MM.1S (cell line): Measurements from ENCODE around the gene MYO9B.

Experiments used
- DNase-seq: peaks from one replicate; pipeline ENCODE4 v3.0.0-alpha.2; 2015
- H2AFZ ChIP-seq: fragments of 300-600 bp; sonication (generic); 2 replicates; pipeline ENCODE4 v1.6.0; 2016; ENCODE audit warnings: antibody characterized with exemption, low read length
- H3F3A ChIP-seq: fragments of 300-600 bp; sonication (generic); 2 replicates; pipeline ENCODE4 v1.6.1; 2016; ENCODE audit warnings: mild to moderate bottlenecking, antibody characterized with exemption, low read length, moderate library complexity, mixed read lengths; ENCODE audit not compliant: insufficient read depth
- H3K27ac ChIP-seq: fragments of 300-600 bp; sonication (generic); 2 replicates; pipeline ENCODE4 v1.5.1; 2016; ENCODE audit warnings: mild to moderate bottlenecking, low read length
- H3K27me3 ChIP-seq: fragments of 300-600 bp; sonication (generic); replicated peaks from 2 replicates; pipeline ENCODE4 v1.6.0; 2016; ENCODE audit warnings: low read length; ENCODE audit not compliant: insufficient read depth
- H3K36me3 ChIP-seq: fragments of 300-600 bp; sonication (generic); replicated peaks from 2 replicates; pipeline ENCODE4 v1.6.1; 2016; ENCODE audit warnings: mild to moderate bottlenecking, low read length, mixed read lengths; ENCODE audit not compliant: insufficient read depth
- H3K4me1 ChIP-seq: fragments of 300-600 bp; sonication (generic); 2 replicates; pipeline ENCODE4 v1.6.1; 2016; ENCODE audit warnings: low read length, mixed read lengths
- H3K4me2 ChIP-seq: fragments of 300-600 bp; sonication (generic); 2 replicates; pipeline ENCODE4 v1.6.0; 2016; ENCODE audit warnings: low read depth, low read length
- H3K4me3 ChIP-seq: fragments of 300-600 bp; sonication (generic); 2 replicates; pipeline ENCODE4 v1.5.1; 2016; ENCODE audit warnings: low read length, mixed read lengths
- H3K79me2 ChIP-seq: fragments of 300-600 bp; sonication (generic); 2 replicates; pipeline ENCODE4 v1.6.1; 2016; ENCODE audit warnings: mixed run types, low read length, mixed read lengths
- H3K9ac ChIP-seq: fragments of 300-600 bp; sonication (generic); 2 replicates; pipeline ENCODE4 v1.6.1; 2016; ENCODE audit warnings: low read length, mixed read lengths
- H3K9me2 ChIP-seq: fragments of 300-600 bp; sonication (generic); replicated peaks from 2 replicates; pipeline ENCODE4 v1.6.1; 2016; ENCODE audit warnings: mild to moderate bottlenecking, low read length, mixed read lengths; ENCODE audit not compliant: insufficient read depth
- H3K9me3 ChIP-seq: fragments of 300-600 bp; sonication (generic); replicated peaks from 2 replicates; pipeline ENCODE4 v1.6.1; 2016; ENCODE audit warnings: mild to moderate bottlenecking, low read length, mixed read lengths; ENCODE audit not compliant: insufficient read depth
- H4K20me1 ChIP-seq: fragments of 300-600 bp; sonication (generic); 2 replicates; pipeline ENCODE4 v1.6.1; 2016; ENCODE audit warnings: mild to moderate bottlenecking, low read length, moderate library complexity, mixed read lengths; ENCODE audit not compliant: insufficient read depth
- EZH2 ChIP-seq: fragments of 300-600 bp; sonication (generic); optimal IDR thresholded peaks from 2 replicates; pipeline ENCODE3; 2017; ENCODE audit warnings: low read depth, mild to moderate bottlenecking, antibody characterized with exemption, low read length, mixed read lengths
- EZH2phosphoT487 ChIP-seq: fragments of 300-600 bp; sonication (generic); IDR thresholded peaks from 2 replicates; pipeline ENCODE4 v1.6.1; 2018; ENCODE audit warnings: antibody characterized with exemption, low read length
- TF ChIP-seq, protein P1 (sequence below): fragments of 300-600 bp; sonication (generic); IDR thresholded peaks from 2 replicates; pipeline ENCODE4 v1.5.1; 2016; ENCODE audit warnings: antibody characterized with exemption, low read length, mixed read lengths

Gene MYO9B

DNA sequence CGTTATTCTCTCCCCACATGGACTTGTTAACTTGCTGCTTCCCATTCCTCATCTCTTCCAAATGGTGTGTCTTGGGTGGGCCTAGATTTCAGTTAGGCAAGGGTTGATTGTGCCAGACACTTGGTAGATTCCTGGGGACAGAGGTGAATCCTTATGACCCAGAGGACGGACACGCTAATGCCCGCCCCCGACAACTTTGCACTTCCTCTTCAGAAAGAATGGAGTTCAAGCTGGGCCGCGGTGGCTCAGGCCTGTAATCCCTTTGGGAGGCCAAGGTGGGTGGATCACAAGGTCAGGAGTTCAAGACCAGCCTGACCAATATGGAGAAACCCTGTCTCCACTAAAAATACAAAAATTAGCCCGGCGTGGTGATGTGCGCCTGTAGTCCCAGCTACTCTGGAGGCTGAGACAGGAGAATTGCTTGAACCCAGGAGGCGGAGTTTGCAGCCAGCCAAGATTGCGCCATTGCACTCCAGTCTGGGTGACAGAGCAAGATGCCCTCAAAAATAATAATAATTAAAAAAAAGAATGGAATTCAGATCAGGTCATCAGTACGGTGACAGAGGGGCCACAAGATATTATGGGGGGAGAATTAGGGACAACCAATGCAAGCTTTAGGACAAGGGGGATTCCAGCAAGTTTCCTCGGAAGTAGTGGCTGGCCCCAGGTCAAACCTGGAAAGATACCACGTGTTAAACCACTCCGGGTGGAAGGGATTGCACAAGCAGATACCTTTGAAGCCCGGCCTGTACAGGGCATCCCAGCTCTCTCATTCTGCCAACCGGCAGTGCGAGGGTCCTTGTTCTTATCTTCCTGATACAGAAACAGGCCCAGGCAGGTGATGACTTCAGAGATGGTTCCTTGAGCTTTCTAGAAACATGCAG, 2.7 kb downstream of the MYO9B start:
- H3K4me3 ChIP-seq = no peak overlapping the region
- no peak overlapping the region for H3K9ac ChIP-seq
- no peaks in the 10 kb centered on the region for H3K27me3 ChIP-seq
- no peaks in the 10 kb centered on the region for H3K9me2 ChIP-seq
- no peaks in the 10 kb centered on the region; the same call in 1 of the 2 replicates for H3K36me3 ChIP-seq
- peaks cover 22% of the 10 kb centered on the region for H3K4me1 ChIP-seq
- no peak for DNase-seq
- H3K27ac ChIP-seq = no peak overlapping the region
- no peaks in the 10 kb centered on the region for H4K20me1 ChIP-seq
- no peak overlapping the region for H2AFZ ChIP-seq
- no peaks in the 10 kb centered on the region for H3K9me3 ChIP-seq
- no peak for TF ChIP-seq EZH2
- TF ChIP-seq, protein P1, sequence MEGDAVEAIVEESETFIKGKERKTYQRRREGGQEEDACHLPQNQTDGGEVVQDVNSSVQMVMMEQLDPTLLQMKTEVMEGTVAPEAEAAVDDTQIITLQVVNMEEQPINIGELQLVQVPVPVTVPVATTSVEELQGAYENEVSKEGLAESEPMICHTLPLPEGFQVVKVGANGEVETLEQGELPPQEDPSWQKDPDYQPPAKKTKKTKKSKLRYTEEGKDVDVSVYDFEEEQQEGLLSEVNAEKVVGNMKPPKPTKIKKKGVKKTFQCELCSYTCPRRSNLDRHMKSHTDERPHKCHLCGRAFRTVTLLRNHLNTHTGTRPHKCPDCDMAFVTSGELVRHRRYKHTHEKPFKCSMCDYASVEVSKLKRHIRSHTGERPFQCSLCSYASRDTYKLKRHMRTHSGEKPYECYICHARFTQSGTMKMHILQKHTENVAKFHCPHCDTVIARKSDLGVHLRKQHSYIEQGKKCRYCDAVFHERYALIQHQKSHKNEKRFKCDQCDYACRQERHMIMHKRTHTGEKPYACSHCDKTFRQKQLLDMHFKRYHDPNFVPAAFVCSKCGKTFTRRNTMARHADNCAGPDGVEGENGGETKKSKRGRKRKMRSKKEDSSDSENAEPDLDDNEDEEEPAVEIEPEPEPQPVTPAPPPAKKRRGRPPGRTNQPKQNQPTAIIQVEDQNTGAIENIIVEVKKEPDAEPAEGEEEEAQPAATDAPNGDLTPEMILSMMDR = no peak
- TF ChIP-seq EZH2phosphoT487 = no peak
- H3F3A ChIP-seq = peaks cover 38% of the 10 kb centered on the region
- H3K4me2 ChIP-seq = no peak overlapping the region
- peaks cover 84% of the 10 kb centered on the region for H3K79me2 ChIP-seq

DNA sequence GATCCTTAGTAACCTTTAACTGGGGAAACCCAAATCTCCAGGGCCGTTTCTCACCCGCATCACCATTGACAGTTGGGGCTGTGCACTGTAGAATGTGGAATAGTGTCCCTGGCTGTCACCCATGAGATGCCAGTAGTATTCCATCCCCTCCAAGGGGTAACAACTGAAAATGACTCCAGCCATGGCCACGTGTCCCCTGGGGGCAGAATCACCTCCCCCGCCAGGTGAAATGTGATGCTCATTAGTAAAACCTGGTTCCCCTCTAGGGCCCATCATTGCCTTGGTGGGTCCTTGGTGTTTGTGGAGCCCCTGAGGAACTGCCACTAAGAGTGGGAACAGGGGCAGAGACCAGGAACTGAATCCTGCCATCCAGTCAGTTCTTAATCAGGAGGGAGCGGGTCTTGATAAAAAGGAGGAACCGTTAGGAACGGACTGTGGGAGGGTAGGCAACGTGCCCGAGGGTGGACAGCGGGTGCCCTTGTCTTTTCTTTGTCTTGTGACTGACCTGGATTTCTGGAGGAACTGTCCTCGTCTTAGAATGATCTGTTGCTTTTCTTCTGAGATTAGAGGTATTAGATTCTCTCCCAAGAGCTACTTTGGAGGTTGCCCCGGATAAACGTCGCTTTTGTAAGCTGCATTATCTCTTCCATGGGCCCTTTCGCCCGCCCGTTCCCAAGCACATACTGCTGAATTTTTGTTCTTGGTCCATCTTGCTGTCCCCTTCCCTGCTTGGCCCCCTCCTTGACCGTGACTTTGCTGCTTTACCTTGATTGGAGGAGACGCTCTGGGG, 3.5 kb downstream of the MYO9B start:
- no peak for DNase-seq
- Histone ChIP-seq H3K36me3 (no peaks in the 10 kb centered on the region), H3K4me2 (peak overlapping the region; percentile 97), H3K4me1 (peaks cover 20% of the 10 kb centered on the region), H3K27me3 (no peaks in the 10 kb centered on the region), H3K9me3 (no peaks in the 10 kb centered on the region), H2AFZ (0 out of 2 replicates have a peak overlapping the region, but pooled peaks have one; percentile 4), H3K9ac (peak overlapping the region; percentile 47; the same call in 1 of the 2 replicates), H4K20me1 (no peaks in the 10 kb centered on the region), H3K4me3 (peak overlapping the region; percentile 63), H3F3A (peaks cover 36% of the 10 kb centered on the region), H3K79me2 (peaks cover 86% of the 10 kb centered on the region), H3K27ac (peak overlapping the region; percentile 71; the same call in 1 of the 2 replicates), H3K9me2 (no peaks in the 10 kb centered on the region)
- no peak for TF ChIP-seq EZH2
- TF ChIP-seq, protein P1 = no peak
- TF ChIP-seq EZH2phosphoT487 = no peak

DNA sequence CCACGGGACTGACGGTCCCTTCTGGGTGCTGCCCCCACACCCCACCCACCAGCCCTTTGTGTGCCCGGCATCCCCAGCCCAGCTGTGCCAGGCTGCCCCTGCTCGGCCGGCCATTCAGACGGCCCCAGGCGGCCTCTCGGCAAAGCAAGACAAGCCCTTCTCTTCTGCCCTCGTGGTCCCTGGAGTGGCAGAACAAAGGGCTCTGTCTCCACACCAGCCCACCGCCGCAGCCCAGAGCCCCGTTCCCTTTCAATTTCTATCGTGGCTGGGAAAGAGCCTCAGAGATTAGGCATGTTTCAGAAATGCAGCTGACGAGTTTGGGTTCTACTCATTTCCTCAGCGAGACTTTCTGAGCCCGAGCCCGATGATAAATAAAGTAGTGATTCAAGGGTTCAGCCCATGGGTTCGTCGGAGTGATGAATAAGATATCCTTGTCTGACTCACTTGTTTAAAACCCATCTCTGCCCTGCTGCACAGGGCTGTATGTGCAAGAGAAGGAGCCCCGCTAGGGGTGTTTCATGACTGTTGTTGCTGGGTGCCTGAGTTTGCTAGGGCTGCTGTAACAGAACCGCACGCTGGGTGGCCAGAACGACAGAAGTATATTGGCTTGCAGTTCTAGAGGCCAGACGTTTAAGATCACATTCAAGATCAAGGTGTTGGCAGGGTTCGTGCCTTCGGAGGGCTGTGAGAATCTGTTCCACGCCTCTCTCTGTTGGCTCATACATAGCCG, 4.3 kb downstream of the MYO9B start:
- H3K9me2 ChIP-seq = no peaks in the 10 kb centered on the region
- peaks cover 28% of the 10 kb centered on the region for H3F3A ChIP-seq
- peak; percentile 84 for DNase-seq
- H3K9me3 ChIP-seq = no peaks in the 10 kb centered on the region
- H3K4me3 ChIP-seq = peak overlapping the region; percentile 63
- no peaks in the 10 kb centered on the region for H3K27me3 ChIP-seq
- no peaks in the 10 kb centered on the region for H4K20me1 ChIP-seq
- H2AFZ ChIP-seq = 0 out of 2 replicates have a peak overlapping the region, but pooled peaks have one; percentile 4
- H3K4me1 ChIP-seq = peaks cover 19% of the 10 kb centered on the region
- peak overlapping the region; percentile 71; the same call in 1 of the 2 replicates for H3K27ac ChIP-seq
- no peaks in the 10 kb centered on the region for H3K36me3 ChIP-seq
- peaks cover 82% of the 10 kb centered on the region for H3K79me2 ChIP-seq
- peak overlapping the region; percentile 97 for H3K4me2 ChIP-seq
- TF ChIP-seq, protein P1 = peak; percentile 59
- no peak for TF ChIP-seq EZH2phosphoT487
- peak overlapping the region; percentile 47; the same call in 1 of the 2 replicates for H3K9ac ChIP-seq
